ENCODE results near the gene MRAP2.

Gene MRAP2

DNA sequence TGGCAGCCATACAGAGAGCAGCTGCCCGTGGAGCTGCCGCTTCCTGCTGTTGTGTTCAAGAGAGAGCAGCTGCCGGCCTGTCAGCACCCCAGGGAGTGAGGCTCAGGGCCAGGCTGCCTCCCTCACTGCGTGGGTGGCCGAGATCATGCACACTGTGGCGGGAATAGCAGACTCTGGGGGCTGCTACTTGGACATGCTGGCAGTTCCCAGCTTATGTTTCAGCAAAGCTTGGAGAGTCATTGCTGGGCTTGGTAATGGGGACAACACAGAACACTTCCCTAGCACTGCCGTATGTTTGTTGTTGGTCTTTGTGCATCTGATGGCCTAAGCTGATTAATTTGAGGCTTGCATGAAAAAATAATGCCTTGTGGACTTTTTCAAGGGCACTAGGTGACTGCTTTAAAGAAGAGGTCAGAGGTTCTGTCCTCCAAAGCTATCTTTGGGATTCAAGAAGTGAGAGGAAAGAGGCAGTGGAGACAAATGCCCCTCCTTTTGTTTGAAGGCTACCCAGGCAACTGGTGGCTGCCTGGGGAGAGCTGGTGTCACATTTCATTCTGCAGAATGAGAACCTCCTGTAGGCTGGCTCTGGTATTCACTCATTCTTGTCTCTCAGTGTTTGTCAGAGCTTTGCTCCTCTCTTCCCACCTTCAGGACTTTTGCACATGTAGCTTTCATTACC lies 18.8 kb downstream of the MRAP2 start:
- TF ChIP-seq REST (IDR thresholded peaks at IDR 0.05; ENCODE audit: insufficient read depth in 1 of 2, low read depth in 2 of 2, low read length in 2 of 2) (no peak), FOXP2 (optimal IDR thresholded peaks at IDR 0.05; ENCODE audit: borderline replicate concordance, extremely low read depth, extremely low read length, insufficient read depth) (peak; percentile 53), POLR2AphosphoS5 (IDR thresholded peaks at IDR 0.05; ENCODE audit: low read depth, low read length) (no peak), TAF1 (IDR thresholded peaks at IDR 0.05; ENCODE audit: borderline replicate concordance, insufficient read depth, low read length) (no peak), SIN3A (IDR thresholded peaks at IDR 0.05; ENCODE audit: borderline replicate concordance, insufficient read depth, low read length) (no peak)

DNA sequence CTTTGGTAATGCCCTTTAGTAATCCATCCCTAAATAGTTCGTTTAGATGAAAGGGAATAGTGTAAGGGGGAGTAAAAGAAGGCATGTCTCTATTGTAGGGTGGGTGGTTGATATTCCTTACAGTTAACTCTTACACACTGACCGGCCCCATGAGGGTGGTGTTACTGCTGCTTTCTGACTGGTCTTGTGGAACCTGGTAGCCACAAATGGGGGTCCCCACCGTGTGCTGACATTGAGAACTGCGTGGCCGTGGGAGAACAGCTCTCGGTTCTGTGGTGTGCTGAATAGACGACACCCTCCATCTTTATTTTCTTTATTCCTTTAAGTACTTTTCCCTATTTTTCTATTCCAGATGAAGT lies 19.3 kb downstream of the MRAP2 start:
- TF ChIP-seq REST (IDR thresholded peaks at IDR 0.05; ENCODE audit: insufficient read depth in 1 of 2, low read depth in 2 of 2, low read length in 2 of 2) (no peak), FOXP2 (optimal IDR thresholded peaks at IDR 0.05; ENCODE audit: borderline replicate concordance, extremely low read depth, extremely low read length, insufficient read depth) (no peak), POLR2AphosphoS5 (IDR thresholded peaks at IDR 0.05; ENCODE audit: low read depth, low read length) (no peak), TAF1 (IDR thresholded peaks at IDR 0.05; ENCODE audit: borderline replicate concordance, insufficient read depth, low read length) (no peak), SIN3A (IDR thresholded peaks at IDR 0.05; ENCODE audit: borderline replicate concordance, insufficient read depth, low read length) (no peak)

GRCh38 chr6:84055647-84056046 lies 22.1 kb downstream of the MRAP2 start:
- TF ChIP-seq POLR2AphosphoS5 (IDR thresholded peaks at IDR 0.05; ENCODE audit: low read depth, low read length) (no peak), REST (IDR thresholded peaks at IDR 0.05; ENCODE audit: insufficient read depth in 1 of 2, low read depth in 2 of 2, low read length in 2 of 2) (no peak), FOXP2 (optimal IDR thresholded peaks at IDR 0.05; ENCODE audit: borderline replicate concordance, extremely low read depth, extremely low read length, insufficient read depth) (no peak), SIN3A (IDR thresholded peaks at IDR 0.05; ENCODE audit: borderline replicate concordance, insufficient read depth, low read length) (no peak), TAF1 (IDR thresholded peaks at IDR 0.05; ENCODE audit: borderline replicate concordance, insufficient read depth, low read length) (no peak)

- TF ChIP-seq SIN3A (IDR thresholded peaks at IDR 0.05; ENCODE audit: borderline replicate concordance, insufficient read depth, low read length) = no peak
- no peak for TF ChIP-seq POLR2AphosphoS5 (IDR thresholded peaks at IDR 0.05; ENCODE audit: low read depth, low read length)
- no peak for TF ChIP-seq REST (IDR thresholded peaks at IDR 0.05; ENCODE audit: insufficient read depth in 1 of 2, low read depth in 2 of 2, low read length in 2 of 2)
- no peak for TF ChIP-seq FOXP2 (optimal IDR thresholded peaks at IDR 0.05; ENCODE audit: borderline replicate concordance, extremely low read depth, extremely low read length, insufficient read depth)
- TF ChIP-seq TAF1 (IDR thresholded peaks at IDR 0.05; ENCODE audit: borderline replicate concordance, insufficient read depth, low read length) = no peak
Measured at GRCh38 chr6:84057908-84058307, 24.3 kb downstream of the MRAP2 start.

Data from PFSK-1 (cell line).